ENCODE data around the gene LRRC25.

GRCh38 chr19:18392417-18392816 is 5.0 kb downstream of the LRRC25 start:
- TF ChIP-seq, protein P1, sequence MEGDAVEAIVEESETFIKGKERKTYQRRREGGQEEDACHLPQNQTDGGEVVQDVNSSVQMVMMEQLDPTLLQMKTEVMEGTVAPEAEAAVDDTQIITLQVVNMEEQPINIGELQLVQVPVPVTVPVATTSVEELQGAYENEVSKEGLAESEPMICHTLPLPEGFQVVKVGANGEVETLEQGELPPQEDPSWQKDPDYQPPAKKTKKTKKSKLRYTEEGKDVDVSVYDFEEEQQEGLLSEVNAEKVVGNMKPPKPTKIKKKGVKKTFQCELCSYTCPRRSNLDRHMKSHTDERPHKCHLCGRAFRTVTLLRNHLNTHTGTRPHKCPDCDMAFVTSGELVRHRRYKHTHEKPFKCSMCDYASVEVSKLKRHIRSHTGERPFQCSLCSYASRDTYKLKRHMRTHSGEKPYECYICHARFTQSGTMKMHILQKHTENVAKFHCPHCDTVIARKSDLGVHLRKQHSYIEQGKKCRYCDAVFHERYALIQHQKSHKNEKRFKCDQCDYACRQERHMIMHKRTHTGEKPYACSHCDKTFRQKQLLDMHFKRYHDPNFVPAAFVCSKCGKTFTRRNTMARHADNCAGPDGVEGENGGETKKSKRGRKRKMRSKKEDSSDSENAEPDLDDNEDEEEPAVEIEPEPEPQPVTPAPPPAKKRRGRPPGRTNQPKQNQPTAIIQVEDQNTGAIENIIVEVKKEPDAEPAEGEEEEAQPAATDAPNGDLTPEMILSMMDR (IDR thresholded peaks at IDR 0.05) = no peak
- no peak for TF ChIP-seq POLR2A (IDR thresholded peaks at IDR 0.05)
